HepG2 (cell line): Measurements from ENCODE around the gene TMEM74B. TPM values are rescaled to one million over a fixed set of nuclear protein-coding genes. Genes with fewer than 3 reads are reported as not detected.
A peak's percentile ranks its signal among the peaks of the same experiment; 100 is the strongest.

Source experiments
- DZIP1 ChIP-seq: sonication (generic); formaldehyde crosslinking; IDR thresholded peaks from 2 replicates; pipeline ENCODE4 v1.5.0; 2020; ENCODE audit warnings: mild to moderate bottlenecking, missing genetic modification reagents
- EED ChIP-seq: sonication (generic); formaldehyde crosslinking; IDR thresholded peaks from 2 replicates; pipeline ENCODE4 v1.5.0; 2020; ENCODE audit warnings: mild to moderate bottlenecking, missing genetic modification reagents
- FUBP1 ChIP-seq: sonication (generic); formaldehyde crosslinking; IDR thresholded peaks from 2 replicates; pipeline ENCODE4 v1.5.1; 2020; ENCODE audit warnings: missing genetic modification reagents, mild to moderate bottlenecking, borderline replicate concordance
- HDAC6 ChIP-seq: fragments of 200-600 bp; sonication (generic); IDR thresholded peaks from 2 replicates; pipeline ENCODE4 v1.7.0; 2017; ENCODE audit warnings: mild to moderate bottlenecking, antibody characterized with exemption, low read length, low read depth
- HMGXB3 ChIP-seq: sonication (generic); formaldehyde crosslinking; IDR thresholded peaks from 2 replicates; pipeline ENCODE4 v1.4.0; 2020; ENCODE audit warnings: missing genetic modification reagents, borderline replicate concordance
- KAT7 ChIP-seq: IDR thresholded peaks from 2 replicates; pipeline ENCODE4 v1.6.1; 2018; ENCODE audit warnings: borderline replicate concordance, missing compliant biosample characterization
- KDM5B ChIP-seq: sonication (generic); formaldehyde crosslinking; IDR thresholded peaks from 2 replicates; pipeline ENCODE4 v1.4.0; 2020; ENCODE audit warnings: missing genetic modification reagents, mild to moderate bottlenecking, borderline replicate concordance
- KLF11 ChIP-seq: IDR thresholded peaks from 2 replicates; pipeline ENCODE4 v1.6.1; 2016; ENCODE audit warnings: missing compliant biosample characterization
- MEIS2 ChIP-seq: sonication (generic); formaldehyde crosslinking; IDR thresholded peaks from 2 replicates; pipeline ENCODE4 v1.9.0; 2021; ENCODE audit warnings: mild to moderate bottlenecking, missing genetic modification reagents
- NR2F6 ChIP-seq, 2 experiments: IDR thresholded peaks; 2 replicates each; pipeline ENCODE4 v1.6.1; 2016; ENCODE audit warnings: antibody characterized with exemption in 1 of 2, mild to moderate bottlenecking in 1 of 2
- RELA ChIP-seq: sonication (generic); formaldehyde crosslinking; IDR thresholded peaks from 2 replicates; pipeline ENCODE4 v1.4.0; 2020; ENCODE audit warnings: missing genetic modification reagents
- ZC3H4 ChIP-seq: sonication (generic); formaldehyde crosslinking; IDR thresholded peaks from 2 replicates; pipeline ENCODE4 v1.4.0; 2020; ENCODE audit warnings: missing genetic modification reagents, borderline replicate concordance
- ZFP36L1 ChIP-seq: sonication (generic); formaldehyde crosslinking; IDR thresholded peaks from 2 replicates; pipeline ENCODE4 v1.8.0; 2022; ENCODE audit warnings: mild to moderate bottlenecking, missing genetic modification reagents, moderate library complexity
- ZFP91 ChIP-seq: sonication (generic); formaldehyde crosslinking; IDR thresholded peaks from 2 replicates; pipeline ENCODE4 v1.9.0; 2022; ENCODE audit warnings: missing genetic modification reagents, mild to moderate bottlenecking, borderline replicate concordance
- ZNF431 ChIP-seq: sonication (generic); formaldehyde crosslinking; IDR thresholded peaks from 2 replicates; pipeline ENCODE4 v1.9.0; 2022; ENCODE audit warnings: missing genetic modification reagents, low read depth, mild to moderate bottlenecking, borderline replicate concordance
- ZNF562 ChIP-seq: sonication (generic); formaldehyde crosslinking; IDR thresholded peaks from 2 replicates; pipeline ENCODE4 v1.8.0; 2022; ENCODE audit warnings: missing genetic modification reagents, borderline replicate concordance
- ZNF614 ChIP-seq: IDR thresholded peaks from 2 replicates; pipeline ENCODE4 v1.6.1; 2018; ENCODE audit warnings: missing biosample characterization, missing genetic modification reagents, inconsistent platforms, borderline replicate concordance
- polyA plus RNA-seq, 8 experiments: library from polyadenylated mRNA; depleted of rRNA in 3 of 8; stranded (reverse) in 7 of 8; unstranded in 1 of 8; fragments of >200 nt; fragmentation: Illumina TruSeq in 4 of 8; extraction: Trizol in 4 of 8; gene quantifications; 2 replicates each; pipeline versions ENCODE4 v1.2.1 to v1.2.3, GENCODE V29; 2011 to 2016; ENCODE audit warnings: low read depth in 4 of 8, missing spikeins in 1 of 8, mixed read lengths in 1 of 8; ENCODE audit not compliant: insufficient read depth in 1 of 8
- total RNA-seq, 5 experiments: library from RNA; depleted of rRNA; stranded (reverse); fragments of >200 nt; fragmentation: Illumina TruSeq; extraction: Trizol; gene quantifications; 2 replicates each; pipeline ENCODE4 v1.2.3, GENCODE V29; 2016; ENCODE audit warnings: low read depth in 1 of 5

Gene TMEM74B
- total and polyA plus RNA-seq, 2 of the 13 experiments (the other 11 are each of a cell fraction or from before 2014, with no cell fraction given) = 4.7 to 18.4 TPM

GRCh38 chr20:1184638-1185315, at the start of gene TMEM74B (continued):
- TF ChIP-seq ZNF614 (CRISPR knock-in tag) (no peak), NR2F6 (IDR thresholded peaks at IDR 0.05) (no peak), NR2F6 (CRISPR knock-in tag; IDR thresholded peaks at IDR 0.05) (no peak; the same call in 1 of the 2 replicates), KAT7 (CRISPR knock-in tag) (no peak), HMGXB3 (CRISPR knock-in tag) (no peak), MEIS2 (no peak), RELA (CRISPR knock-in tag) (no peak), ZNF431 (no peak), KLF11 (no peak), ZFP91 (no peak; the same call in 1 of the 2 replicates), ZNF562 (CRISPR knock-in tag) (no peak), DZIP1 (CRISPR knock-in tag) (peak; percentile 83; the same call in 1 of the 2 replicates), ZC3H4 (CRISPR knock-in tag) (no peak), EED (CRISPR knock-in tag) (no peak; the same call in 1 of the 2 replicates), HDAC6 (no peak), ZFP36L1 (CRISPR knock-in tag) (no peak), KDM5B (CRISPR knock-in tag) (peak; percentile 61; the same call in 1 of the 2 replicates), FUBP1 (no peak)
